Measurements from ENCODE around the gene GRIN3A.
A peak's percentile ranks its signal among the peaks of the same experiment; 100 is the strongest.
"Not testable (repeated sequence)": the region's sequence is repeated elsewhere in the genome, so short reads cannot be mapped to it uniquely, and the experiment has no call there.

Gene GRIN3A

DNA sequence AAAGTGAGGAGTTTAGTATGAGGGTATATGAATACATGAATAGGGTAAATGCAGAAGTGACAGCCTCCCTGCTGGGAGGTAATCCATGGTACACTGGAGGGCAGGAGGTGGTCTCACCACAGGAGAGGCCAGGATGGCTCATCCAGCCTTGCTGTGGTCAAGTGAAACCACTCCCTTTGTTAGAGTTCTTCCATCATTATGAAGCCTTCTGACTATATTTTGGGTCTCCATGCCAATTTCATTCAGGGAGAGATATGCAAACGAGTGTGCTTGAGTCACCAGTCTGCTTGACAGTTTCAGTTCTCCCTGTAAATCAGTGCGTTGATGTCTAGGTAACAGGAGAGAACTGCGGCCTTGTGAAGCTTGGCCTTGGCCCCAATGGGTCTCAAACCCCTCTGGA is 160.1 kb downstream of the GRIN3A start:
- no peak for DNase-seq (ENCODE audit: low read depth in 2 of 2)

DNA sequence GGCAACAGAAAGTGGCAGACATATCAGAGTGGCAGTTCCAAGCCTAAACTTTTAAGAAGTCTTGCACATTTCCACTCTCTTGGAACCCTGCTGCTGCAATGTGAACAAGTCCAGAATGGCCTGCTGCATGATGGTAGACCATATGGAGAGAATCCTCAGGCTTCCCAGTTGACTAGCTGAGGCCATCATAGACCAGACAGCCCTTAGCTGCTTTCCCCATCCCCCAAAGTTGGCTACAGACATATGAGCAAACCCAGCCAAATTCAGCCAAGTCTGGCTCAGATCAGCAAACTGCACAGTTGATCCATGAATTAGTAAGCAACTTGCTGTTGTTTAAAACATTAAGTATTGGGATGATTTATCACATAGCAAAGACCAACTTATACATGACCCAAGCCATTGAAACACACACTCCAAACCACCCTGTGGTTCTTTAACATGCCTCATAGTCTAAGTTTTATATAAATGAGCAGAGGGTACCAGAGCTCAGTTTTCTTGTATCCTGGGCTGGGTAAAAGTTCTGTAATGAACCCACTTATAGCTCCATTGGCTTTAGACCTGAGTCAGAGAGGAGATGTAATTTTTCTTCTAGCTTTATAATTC is 163.6 kb downstream of the GRIN3A start:
- no peak for DNase-seq (ENCODE audit: low read depth in 2 of 2)

DNA sequence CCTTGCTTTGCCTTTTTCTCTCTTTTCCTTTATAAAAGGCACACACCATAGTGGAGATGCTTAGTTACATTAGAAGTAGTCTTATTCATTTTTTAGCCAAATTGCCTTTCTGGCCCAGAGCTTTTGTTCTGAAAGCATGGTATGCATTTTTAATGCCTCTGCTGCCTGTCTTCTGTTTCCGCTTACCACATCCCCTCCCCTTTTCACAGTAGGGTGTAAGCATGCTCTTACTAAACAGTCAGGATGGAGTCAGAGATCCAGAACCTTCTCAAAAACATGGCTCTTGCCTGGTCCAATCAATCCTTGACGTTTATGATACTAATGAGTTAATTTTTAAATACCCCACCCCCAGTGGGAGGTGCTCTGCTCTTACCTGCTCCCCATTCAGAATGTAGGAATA is 166.1 kb downstream of the GRIN3A start:
- no peak for DNase-seq (ENCODE audit: low read depth in 2 of 2)

DNA sequence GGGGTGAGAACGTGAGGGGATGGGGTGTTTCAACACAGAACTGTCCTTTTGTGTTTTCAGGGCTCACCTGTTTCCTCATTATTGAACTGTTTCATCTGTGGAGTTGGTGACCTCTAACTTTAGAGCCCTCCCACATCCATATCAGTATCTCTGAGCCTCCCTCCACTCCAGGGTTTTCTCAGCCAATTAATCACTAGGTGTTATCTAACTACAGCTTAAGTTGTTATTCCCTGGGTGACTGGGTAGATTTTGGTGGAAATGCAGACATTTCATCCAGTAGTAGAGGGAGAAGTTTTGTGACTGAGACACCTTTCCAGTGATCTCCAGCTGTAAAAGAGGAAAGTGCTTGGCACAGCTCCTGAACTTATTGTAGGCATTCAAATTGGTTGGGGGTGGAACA is 167.3 kb downstream of the GRIN3A start:
- no peak for DNase-seq (ENCODE audit: low read depth in 2 of 2)

DNA sequence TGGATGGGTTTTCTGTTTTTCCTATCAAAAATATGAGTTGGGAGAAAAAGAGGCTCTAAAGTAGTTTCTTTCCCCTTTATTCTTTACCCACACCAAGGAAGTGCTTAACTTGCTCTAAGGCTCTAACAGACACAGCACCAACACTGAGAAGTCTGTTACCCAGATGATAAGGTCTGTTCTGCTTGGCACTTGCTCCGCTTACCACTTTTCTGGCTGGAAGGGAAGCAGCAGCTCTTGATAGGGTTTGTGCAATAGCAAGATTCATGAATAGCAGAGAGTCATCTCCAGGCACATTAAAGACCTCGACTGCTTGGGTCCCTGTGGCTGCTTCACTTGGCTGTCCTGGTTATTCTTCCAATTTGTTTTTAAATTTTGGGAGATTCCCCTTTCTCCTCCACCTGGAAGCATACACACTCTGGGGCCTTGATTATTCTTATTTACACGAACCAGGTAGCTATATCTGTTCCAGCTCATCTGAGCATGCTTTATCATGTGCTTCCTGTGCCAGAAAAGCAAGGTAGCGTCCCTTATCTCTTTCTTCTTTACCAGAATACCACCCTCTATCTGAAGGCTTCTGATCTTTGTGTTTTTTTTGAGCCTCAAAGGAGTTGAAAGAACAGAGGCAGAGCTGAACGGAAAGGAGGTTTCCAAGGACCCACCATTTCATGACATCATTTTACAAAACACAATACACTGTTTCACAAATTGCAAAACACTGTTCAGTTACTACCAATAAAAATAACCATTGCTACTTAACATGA is 168.5 kb downstream of the GRIN3A start:
- no peak for DNase-seq (ENCODE audit: low read depth in 2 of 2)

DNA sequence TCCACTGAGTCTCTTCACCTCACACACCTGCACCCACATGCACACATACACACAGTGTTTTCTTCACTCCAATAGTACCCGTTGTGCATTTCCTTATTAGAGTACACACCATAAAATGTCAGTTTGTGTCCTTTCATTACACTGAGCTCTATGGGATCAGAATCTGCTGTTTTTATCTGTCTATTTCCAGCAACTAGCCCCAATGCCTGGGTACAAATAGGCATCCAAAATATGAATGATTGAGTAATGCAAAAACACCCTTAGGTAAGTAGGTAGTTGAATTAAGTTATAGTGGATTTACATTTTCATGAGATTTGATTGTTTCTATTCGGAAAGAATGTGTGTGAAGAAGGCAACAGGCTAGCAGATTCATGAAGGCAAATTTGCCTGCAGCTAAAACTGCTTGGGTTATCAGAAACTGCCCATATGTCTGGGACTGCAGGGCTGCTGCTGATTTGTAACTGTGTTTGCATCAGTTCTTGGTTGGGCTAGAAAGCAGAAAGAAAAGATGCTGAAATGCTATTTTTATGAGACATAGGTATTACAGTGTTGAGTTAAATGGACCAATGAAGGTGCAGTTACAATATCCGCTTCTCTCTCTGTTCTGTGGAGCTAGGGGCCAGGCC is 170.6 kb downstream of the GRIN3A start:
- no peak for DNase-seq (ENCODE audit: low read depth in 2 of 2)

DNA sequence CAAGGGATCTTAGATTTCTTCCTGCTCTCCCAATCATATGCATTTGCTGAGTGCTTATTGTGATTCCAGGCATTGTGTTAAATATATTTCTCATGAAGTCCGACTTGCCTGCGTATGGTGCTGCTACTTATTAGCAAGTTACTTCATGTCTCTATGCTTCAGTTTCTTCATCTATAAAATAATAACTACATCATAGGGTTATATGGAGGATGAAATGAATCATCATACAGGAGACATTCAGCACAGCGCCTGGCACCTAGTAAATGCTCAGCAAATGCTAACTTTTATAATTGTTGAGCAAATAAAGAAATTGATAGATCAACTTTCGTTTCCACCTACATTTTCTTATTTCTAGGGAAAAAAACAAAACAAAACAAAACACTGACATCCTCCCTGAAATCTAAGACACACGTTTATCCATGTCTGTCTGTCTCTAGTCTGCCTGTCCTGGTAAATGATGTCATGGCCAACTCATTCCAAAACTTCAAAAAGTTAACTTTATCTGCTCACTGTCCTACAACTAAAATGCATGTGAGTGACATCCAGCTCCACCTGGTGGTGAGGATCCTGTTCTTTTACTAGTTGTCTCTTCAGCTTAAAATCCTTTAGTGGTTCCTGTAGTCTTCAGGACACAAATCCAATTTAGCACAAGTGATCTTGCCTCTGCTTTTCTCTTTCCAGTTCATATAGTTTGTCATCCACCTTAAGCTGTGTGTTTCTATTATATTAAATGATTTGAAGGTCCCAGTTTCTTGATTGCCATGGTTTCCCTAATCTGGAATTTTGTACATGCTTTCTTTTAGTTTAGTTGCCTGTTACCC is 171.3 kb downstream of the GRIN3A start:
- no peak for DNase-seq (ENCODE audit: low read depth in 2 of 2)

DNA sequence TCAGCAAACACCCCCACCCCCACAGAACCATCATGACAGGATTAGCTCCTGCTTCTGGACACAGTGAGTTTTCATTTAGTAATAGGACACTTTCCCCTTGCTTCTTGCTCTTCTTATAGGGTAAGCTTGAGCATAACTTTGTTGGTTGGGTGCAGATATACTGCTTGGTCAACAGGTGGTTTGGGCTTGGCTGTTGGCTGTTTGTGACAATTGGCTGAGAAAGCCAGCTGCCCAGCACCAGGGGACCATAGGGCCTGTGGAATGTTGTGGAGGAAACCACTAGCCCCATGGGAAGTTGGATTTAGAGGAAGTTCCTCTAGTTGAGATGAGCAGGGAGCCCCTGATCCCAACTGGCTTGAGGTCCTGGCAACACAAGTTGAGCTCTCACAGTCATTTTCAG is 174.2 kb downstream of the GRIN3A start:
- no peak for DNase-seq (ENCODE audit: low read depth in 2 of 2)

DNA sequence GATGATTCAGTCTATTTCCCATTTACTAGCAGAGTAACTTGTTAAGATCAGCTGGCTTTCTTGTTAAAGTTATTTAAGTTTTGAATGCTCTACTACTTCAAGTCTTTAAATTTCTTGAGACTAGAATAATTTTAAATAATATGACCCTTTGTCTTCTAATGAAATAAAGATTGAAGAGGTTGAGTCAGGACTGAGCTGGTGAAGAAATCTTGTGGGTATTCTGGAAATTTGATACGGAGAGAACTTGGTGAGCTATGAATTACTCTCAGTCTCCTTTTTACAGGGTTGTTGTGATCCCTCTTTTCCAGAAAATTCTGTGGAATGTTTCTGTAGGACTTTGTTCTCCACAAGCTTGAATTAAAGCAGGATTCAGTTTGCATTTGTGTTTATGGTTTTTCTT is 175.5 kb downstream of the GRIN3A start:
- no peak for DNase-seq (ENCODE audit: low read depth in 2 of 2)

DNA sequence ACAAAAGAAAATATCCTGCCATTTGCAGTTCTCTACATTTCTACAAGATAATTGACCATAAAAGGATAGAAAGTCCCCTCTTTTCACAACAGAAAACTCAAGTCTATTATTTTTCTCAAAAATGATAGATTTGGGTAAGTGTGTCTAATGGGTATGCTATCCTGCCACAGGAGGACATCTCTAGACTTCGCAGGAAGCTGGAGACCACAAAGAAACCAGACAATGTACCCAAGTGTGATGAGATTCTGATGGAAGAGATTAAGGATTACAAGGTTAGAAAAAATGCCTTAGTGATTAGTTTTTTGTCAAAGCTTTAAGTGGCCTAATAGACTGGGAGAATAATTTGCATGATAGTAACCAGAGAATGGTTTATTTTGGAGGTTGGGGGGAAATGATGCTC is 176.7 kb downstream of the GRIN3A start:
- no peak for DNase-seq (ENCODE audit: low read depth in 2 of 2)

DNA sequence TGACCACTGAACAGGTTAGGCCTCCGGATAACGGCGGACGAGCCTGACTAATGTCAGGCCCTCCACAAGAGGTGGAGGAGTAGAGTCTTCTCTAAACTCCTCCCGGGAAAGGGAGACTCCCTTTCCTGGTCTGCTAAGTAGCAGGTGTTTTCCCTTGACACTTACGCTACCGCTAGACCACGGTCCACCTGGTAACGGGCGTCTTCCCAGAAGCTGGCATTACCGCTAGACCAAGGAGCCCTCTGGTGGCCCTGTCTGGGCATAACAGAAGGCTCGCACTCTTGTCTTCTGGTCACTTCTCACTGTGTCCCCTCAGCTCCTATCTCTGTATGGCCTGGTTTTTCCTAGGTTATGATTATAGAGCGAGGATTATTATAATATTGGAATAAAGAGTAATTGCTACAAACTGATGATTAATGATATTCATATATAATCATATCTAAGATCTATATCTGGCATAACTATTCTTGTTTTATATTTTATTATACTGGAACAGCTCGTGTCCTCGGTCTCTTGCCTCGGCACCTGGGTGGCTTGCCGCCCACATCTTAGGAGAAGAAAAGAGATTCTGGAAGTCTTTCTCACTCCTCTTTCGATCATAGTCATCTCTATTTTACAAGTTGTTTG is 188.9 kb downstream of the GRIN3A start:
- DNase-seq (ENCODE audit: low read depth in 2 of 2), result not testable (repeated sequence)

DNA sequence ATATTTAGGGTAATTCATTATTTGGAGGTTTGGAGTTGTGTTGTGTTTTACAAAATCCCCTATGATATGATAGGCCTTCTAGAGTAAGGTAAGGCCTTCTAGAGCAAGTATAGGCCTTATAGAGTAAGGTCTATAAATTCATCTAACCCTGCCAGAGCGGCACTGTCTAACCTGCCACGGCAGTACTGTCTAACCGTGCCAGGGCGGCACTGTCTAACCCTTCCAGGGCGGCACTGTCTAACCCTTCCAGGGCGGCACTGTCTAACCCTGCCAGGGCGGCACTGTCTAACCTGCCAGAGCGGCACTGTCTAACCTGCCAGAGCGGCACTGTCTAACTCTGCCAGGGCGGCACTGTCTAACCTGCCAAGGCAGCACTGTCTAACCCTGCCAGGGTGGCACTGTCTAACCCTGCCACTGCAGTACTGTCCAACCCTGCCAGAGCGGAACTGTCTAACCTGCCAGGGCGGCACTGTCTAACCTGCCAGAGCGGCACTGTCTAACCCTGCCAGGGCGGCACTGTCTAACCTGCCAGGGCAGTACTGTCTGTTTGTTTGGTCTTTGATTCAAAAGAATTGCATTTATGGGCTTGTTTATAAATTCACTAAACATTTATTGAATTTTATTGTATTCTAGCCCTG is 195.2 kb downstream of the GRIN3A start:
- DNase-seq (ENCODE audit: low read depth in 2 of 2), result no peak

DNA sequence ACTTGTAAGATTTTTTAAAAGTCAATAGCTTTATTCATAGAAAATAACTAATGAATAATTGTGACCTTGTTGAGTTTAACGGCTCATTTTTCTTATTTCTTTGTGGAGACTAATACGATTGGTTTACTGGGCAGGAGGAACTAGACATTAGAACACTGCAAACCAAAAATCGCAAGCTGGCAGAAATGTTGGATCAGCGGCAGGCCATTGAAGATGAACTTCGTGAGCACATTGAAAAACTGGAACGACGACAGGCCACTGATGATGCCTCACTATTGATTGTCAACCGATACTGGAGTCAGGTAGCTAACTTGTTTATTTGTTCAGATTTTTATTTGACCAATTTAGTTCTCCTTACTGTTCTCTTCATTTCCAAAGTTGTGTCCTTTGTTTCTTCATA is 198.4 kb downstream of the GRIN3A start:
- no peak for DNase-seq (ENCODE audit: low read depth in 2 of 2)

DNA sequence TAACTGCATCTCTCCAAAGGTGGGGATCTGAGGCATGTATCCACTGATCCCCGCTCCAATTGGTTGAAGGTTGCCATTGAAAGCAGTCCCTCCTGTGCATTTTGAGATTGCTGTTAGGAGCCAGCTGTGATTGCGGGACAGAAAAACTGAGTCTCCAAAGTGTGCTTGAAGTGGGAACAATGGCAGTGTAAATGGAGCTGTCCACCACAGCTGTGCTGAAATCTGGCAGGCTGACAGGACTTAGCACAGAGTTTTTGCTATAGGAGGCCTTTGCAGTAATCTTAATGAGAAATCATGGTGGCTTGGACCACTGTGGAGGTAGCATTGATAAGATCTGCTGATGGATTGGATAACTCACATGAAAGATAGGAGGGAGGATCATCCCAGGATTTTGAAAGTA is 201.5 kb downstream of the GRIN3A start:
- no peak for DNase-seq (ENCODE audit: low read depth in 2 of 2)

DNA sequence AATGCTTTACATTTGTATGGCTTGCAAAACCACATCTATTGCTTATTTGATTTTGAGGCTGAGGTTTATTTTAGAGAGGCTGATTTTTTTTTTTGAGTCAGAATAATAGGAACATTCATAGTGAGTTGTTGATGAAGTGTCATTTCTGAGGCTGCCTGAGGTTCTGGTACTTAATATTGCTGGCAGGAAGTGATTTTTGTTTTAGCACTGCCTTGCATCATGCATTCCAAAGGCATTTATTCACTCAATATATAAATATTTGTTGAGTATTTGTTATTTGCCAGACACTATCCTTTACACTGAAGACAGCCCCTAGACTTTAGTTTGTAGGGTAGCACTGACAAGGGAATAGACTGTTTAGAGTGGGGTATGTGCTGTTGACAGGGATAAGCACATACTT is 202.1 kb downstream of the GRIN3A start:
- no peak for DNase-seq (ENCODE audit: low read depth in 2 of 2)

DNA sequence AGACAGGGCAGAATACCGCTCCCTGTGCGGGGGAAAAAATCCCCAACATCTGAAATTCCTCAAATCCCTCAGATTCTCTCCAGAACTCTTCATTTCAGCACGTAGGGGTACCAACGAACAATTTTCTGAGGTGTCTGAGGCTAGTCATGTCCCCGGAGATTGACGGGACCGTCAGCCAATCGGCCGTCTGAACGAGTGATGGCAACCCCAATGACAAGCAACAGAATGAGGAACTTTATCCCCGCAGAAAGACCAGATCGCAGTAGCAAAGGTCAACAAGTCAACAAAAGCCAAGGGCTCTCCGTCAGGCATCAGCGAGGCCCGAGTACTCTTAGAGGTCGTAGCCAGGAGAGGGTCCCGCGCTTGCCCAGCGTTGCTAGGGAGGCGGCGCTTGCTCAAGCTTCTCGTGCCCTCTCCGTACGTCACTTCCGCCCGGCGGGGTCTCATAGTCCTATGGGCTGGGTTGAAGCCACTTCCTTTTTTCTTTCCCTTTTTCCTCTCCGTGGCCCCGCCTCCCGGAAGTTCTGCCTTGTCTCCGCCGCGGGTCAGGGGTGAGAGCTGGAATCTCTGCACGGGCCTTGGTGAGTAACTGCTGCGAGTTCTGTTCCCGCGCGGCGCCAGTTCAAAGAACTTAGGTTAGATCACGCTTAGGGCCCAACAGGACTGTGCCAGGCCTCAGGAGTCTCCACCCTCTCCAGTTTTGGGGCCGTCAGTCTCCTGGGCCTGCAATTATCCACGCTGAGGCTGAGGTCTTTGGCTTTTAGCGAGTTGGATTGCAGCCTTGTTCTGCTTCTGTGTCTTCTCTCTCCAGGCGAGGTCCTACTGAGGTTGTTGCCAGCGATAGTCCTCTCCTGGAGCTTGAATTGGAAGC is 204.9 kb downstream of the GRIN3A start, which contains the start of gene RNF20:
TSS of gene RNF20 (plus strand) at position 520 of the 871 bp plus-strand sequence. CDS start 1,571 bp downstream, outside the sequence.
- DNase-seq (ENCODE audit: low read depth in 2 of 2), result peak; percentile 99

DNA sequence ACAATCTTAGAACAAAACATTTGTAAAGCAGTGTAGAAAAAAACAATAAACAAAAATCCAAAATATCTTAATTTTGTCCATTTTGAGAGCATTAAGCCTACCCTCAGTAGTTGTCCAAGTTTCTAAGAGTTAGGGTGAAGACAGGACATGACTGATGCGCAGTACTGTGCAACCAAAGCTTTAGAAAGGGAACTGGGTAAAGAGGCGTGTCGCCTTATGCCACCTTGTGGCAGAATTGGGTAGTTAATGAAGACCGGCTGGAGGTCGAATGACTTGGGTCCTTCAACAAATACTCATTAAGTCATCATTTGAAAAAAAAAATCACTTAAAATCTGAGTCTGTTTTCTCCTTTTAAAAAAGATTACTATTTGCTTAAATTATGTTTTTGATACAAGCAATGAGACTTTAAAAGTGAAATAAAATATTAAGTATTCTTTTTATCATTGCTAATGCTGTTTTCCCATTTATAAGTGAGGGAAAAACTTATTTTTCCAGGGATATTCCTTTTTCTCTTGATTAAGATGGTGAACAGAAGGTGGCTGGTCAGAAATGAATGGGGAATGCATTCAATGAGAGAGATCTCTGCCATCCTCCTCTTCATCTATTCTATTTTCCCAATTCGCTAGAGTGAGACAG is 208.3 kb downstream of the GRIN3A start:
- peak; percentile 37 to 40 for DNase-seq (ENCODE audit: low read depth in 2 of 2)

DNA sequence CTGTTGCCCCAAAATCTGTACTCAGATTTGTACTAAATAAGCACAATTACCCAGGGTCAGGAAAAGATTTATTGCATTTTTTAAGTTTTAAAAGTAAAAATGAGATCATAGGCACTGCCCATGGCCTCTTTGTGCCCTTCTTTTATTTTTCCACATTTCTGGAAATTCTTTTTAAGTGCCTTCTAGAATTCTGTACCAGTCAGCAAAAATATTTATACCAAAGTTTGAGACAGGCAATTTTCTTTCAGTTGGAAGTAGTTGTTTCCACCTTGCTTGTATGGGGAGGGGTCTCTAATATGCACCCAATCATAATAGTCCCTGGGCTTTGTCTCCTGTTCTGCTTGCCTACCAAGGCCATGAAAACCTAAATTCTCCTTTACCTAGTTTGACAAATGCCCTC is 210.4 kb downstream of the GRIN3A start:
- DNase-seq (ENCODE audit: low read depth in 2 of 2), result no peak

DNA sequence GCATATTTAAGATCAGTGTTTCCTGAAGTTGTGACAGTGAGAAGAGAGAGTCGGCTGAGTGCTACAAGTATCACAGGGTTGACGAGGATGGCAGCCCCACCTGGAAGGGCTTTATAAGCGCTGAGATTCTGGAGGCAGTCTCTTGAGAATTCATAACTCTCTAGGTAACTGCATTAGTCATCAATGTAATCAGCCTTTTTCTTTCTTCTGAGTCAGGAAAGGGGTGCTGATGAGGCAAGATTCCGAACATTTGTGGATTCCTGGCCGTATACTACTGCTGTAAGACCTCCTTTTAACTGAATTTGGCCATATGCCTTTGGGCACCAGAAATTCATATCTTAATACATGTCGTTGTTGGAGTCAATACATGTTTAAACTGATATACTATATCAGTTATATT is 211.4 kb downstream of the GRIN3A start:
- no peak for DNase-seq (ENCODE audit: low read depth in 2 of 2)

DNA sequence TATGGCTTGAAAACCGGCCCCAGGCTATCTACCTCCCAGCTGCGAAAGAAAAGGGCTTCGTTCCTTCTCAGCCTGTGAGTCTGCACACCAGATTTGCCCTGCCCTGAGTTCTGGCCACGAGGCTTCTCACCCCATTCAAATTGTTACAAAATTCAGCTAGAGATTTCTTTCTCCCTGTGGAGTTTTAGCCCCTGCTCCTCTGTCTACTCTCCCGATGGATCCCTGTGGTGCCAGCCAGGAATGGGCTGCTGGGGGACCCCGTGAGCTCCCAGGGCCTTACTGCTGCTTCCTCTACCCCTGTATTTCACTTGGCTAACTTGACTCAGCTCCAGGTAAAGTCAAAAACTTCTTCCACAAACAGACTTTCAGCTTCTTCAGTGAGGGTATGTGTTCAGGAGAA is 214.1 kb downstream of the GRIN3A start:
- no peak for DNase-seq (ENCODE audit: low read depth in 2 of 2)
